Fibroblast of the aortic adventitia (primary cell): ENCODE data around the gene ANXA11. TPM values are rescaled to one million over a fixed set of nuclear protein-coding genes. Genes with fewer than 3 reads are reported as not detected.
"Not testable (repeated sequence)": the region's sequence is repeated elsewhere in the genome, so short reads cannot be mapped to it uniquely, and the experiment has no call there.

Experiments used
- DNase-seq: peaks from one replicate; pipeline ENCODE4 v3.0.0-alpha.2; 2010; ENCODE audit warnings: low read depth
- H3K4me3 ChIP-seq: 2 replicates; pipeline ENCODE4 v1.5.1; 2011; ENCODE audit warnings: low read depth, mild to moderate bottlenecking, control low read depth, low read length, moderate library complexity
- CTCF ChIP-seq: IDR thresholded peaks from 2 replicates; pipeline ENCODE4 v1.5.1; 2011; ENCODE audit warnings: mild to moderate bottlenecking, low read length, control low read depth, inconsistent platforms; ENCODE audit not compliant: insufficient read depth
- total RNA-seq: library from RNA; depleted of rRNA; stranded (reverse); fragments of >200 nt; gene quantifications from 2 replicates; pipeline ENCODE4 v1.2.3, GENCODE V29; 2012; ENCODE audit warnings: low replicate concordance

The ANXA11 gene
- total RNA-seq, 1 donor, result 153 TPM

GRCh38 chr10:80204677-80205476, 460 bp downstream of the ANXA11 start:
- no peak for TF ChIP-seq CTCF
- H3K4me3 ChIP-seq, result peak overlapping the region; percentile 91

GRCh38 chr10:80203835-80204676, 1.3 kb downstream of the ANXA11 start:
- no peak for DNase-seq
- peak overlapping the region; percentile 91 for H3K4me3 ChIP-seq
- no peak for TF ChIP-seq CTCF

More at GRCh38 chr10:80204677-80205476, 460 bp downstream of the ANXA11 start:
- DNase-seq, result peak; percentile 47

GRCh38 chr10:80202934-80203834, 2.2 kb downstream of the ANXA11 start:
- DNase-seq, result peak; percentile 92
- H3K4me3 ChIP-seq, result peak overlapping the region; percentile 91
- TF ChIP-seq CTCF, result peak; percentile 36

GRCh38 chr10:80202530-80202929, 2.8 kb downstream of the ANXA11 start:
- peak overlapping the region; percentile 35 for H3K4me3 ChIP-seq
- not testable (repeated sequence) for DNase-seq

GRCh38 chr10:80201608-80202141, 3.7 kb downstream of the ANXA11 start:
- no peak for TF ChIP-seq CTCF
- DNase-seq, result no peak
- H3K4me3 ChIP-seq, result no peak overlapping the region

- no peak for TF ChIP-seq CTCF
- no peak overlapping the region for H3K4me3 ChIP-seq
- no peak for DNase-seq
Observed at GRCh38 chr10:80200687-80201086, 4.7 kb downstream of the ANXA11 start.
